ENCODE data around the gene OPA1. TPM values are rescaled to one million over a fixed set of nuclear protein-coding genes. Genes with fewer than 3 reads are reported as not detected.

OPA1 gene
- total and polyA plus RNA-seq, 2 of the 13 experiments (the other 11 are each of a cell fraction or from before 2014, with no cell fraction given) = 26.7 to 78.5 TPM

GRCh38 chr3:193732827-193733226 is 139.8 kb downstream of the OPA1 start (continued):
- no peak for TF ChIP-seq ZNF687 (CRISPR knock-in tag; IDR thresholded peaks at IDR 0.05)
- TF ChIP-seq, protein P1, sequence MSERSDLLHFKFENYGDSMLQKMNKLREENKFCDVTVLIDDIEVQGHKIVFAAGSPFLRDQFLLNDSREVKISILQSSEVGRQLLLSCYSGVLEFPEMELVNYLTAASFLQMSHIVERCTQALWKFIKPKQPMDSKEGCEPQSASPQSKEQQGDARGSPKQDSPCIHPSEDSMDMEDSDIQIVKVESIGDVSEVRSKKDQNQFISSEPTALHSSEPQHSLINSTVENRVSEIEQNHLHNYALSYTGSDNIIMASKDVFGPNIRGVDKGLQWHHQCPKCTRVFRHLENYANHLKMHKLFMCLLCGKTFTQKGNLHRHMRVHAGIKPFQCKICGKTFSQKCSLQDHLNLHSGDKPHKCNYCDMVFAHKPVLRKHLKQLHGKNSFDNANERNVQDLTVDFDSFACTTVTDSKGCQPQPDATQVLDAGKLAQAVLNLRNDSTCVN (CRISPR knock-in tag; IDR thresholded peaks at IDR 0.05; ENCODE audit: borderline replicate concordance) = no peak
- TF ChIP-seq ZKSCAN5 (CRISPR knock-in tag; IDR thresholded peaks at IDR 0.05) = no peak
- TF ChIP-seq ZMYM3 (CRISPR knock-in tag; IDR thresholded peaks at IDR 0.05) = peak; percentile 60; the same call in 1 of the 2 replicates
- no peak for TF ChIP-seq DPF2 (CRISPR knock-in tag; IDR thresholded peaks at IDR 0.05; ENCODE audit: borderline replicate concordance, low read depth)
- TF ChIP-seq ZNF709 (CRISPR knock-in tag; IDR thresholded peaks at IDR 0.05) = no peak
- no peak for TF ChIP-seq MNT (IDR thresholded peaks at IDR 0.05)
- TF ChIP-seq, protein P2, sequence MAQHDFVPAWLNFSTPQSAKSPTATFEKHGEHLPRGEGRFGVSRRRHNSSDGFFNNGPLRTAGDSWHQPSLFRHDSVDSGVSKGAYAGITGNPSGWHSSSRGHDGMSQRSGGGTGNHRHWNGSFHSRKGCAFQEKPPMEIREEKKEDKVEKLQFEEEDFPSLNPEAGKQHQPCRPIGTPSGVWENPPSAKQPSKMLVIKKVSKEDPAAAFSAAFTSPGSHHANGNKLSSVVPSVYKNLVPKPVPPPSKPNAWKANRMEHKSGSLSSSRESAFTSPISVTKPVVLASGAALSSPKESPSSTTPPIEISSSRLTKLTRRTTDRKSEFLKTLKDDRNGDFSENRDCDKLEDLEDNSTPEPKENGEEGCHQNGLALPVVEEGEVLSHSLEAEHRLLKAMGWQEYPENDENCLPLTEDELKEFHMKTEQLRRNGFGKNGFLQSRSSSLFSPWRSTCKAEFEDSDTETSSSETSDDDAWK (CRISPR knock-in tag; IDR thresholded peaks at IDR 0.05) = no peak
- no peak for TF ChIP-seq ZNF572 (CRISPR knock-in tag; IDR thresholded peaks at IDR 0.05)
- no peak for TF ChIP-seq ZNF772 (CRISPR knock-in tag; IDR thresholded peaks at IDR 0.05)
- TF ChIP-seq ZNF225 (CRISPR knock-in tag; IDR thresholded peaks at IDR 0.05) = no peak
- no peak for TF ChIP-seq NPAS2 (CRISPR knock-in tag; IDR thresholded peaks at IDR 0.05; ENCODE audit: borderline replicate concordance)
- no peak for TF ChIP-seq CBFB (CRISPR knock-in tag; IDR thresholded peaks at IDR 0.05)
- no peak for TF ChIP-seq SOX13 (IDR thresholded peaks at IDR 0.05)
- TF ChIP-seq SOX13 (CRISPR knock-in tag; conservative IDR thresholded peaks at IDR 0.05 in 1 of 2, IDR thresholded peaks at IDR 0.05 in 1 of 2) = no peak
- TF ChIP-seq, protein P3, sequence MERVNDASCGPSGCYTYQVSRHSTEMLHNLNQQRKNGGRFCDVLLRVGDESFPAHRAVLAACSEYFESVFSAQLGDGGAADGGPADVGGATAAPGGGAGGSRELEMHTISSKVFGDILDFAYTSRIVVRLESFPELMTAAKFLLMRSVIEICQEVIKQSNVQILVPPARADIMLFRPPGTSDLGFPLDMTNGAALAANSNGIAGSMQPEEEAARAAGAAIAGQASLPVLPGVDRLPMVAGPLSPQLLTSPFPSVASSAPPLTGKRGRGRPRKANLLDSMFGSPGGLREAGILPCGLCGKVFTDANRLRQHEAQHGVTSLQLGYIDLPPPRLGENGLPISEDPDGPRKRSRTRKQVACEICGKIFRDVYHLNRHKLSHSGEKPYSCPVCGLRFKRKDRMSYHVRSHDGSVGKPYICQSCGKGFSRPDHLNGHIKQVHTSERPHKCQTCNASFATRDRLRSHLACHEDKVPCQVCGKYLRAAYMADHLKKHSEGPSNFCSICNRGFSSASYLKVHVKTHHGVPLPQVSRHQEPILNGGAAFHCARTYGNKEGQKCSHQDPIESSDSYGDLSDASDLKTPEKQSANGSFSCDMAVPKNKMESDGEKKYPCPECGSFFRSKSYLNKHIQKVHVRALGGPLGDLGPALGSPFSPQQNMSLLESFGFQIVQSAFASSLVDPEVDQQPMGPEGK (CRISPR knock-in tag; IDR thresholded peaks at IDR 0.05) = no peak
- TF ChIP-seq RCOR2 (CRISPR knock-in tag; IDR thresholded peaks at IDR 0.05) = no peak
- TF ChIP-seq ZNF788 (CRISPR knock-in tag; IDR thresholded peaks at IDR 0.05; ENCODE audit: borderline replicate concordance) = no peak
- TF ChIP-seq KLF16 (CRISPR knock-in tag; IDR thresholded peaks at IDR 0.05) = 0 out of 4 replicates have a peak, but pooled peaks of 1 of the 2 experiments have one; percentile 2
- TF ChIP-seq ZNF501 (CRISPR knock-in tag; IDR thresholded peaks at IDR 0.05) = 0 out of 2 replicates have a peak, but pooled peaks have one; percentile 9
- TF ChIP-seq KDM3A (CRISPR knock-in tag; IDR thresholded peaks at IDR 0.05; ENCODE audit: low read depth) = no peak
